HG03439 (cell line): ENCODE results near the gene ADA.

ENCODE experiments used
- ATAC-seq: cut with Tn5 transposase; IDR thresholded peaks from one replicate; pipeline ENCODE4 v1.9.1; 2021; ENCODE audit warnings: mild to moderate bottlenecking, moderate library complexity; ENCODE audit not compliant: unreplicated experiment

The ADA gene

DNA sequence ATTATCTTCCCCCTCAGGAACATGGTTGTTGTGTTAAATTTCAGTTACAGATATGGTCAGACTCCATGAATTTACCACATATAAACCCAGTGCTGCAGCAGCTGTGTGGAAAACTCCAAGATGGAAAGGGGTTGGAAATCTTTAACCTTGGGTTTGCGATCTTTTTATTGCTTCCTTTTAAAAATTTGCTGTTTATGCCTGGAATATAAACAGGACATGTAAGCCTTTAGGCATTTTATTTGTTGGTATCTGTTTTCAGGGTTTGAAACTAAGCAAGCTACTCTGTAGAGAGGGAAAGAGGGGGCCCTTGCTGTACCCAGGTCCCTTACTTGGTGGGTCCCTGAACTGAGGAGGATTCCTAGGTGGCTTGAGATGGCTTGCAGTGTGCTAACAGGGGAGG, 68.3 kb downstream of the ADA start:
- ATAC-seq = no peak

DNA sequence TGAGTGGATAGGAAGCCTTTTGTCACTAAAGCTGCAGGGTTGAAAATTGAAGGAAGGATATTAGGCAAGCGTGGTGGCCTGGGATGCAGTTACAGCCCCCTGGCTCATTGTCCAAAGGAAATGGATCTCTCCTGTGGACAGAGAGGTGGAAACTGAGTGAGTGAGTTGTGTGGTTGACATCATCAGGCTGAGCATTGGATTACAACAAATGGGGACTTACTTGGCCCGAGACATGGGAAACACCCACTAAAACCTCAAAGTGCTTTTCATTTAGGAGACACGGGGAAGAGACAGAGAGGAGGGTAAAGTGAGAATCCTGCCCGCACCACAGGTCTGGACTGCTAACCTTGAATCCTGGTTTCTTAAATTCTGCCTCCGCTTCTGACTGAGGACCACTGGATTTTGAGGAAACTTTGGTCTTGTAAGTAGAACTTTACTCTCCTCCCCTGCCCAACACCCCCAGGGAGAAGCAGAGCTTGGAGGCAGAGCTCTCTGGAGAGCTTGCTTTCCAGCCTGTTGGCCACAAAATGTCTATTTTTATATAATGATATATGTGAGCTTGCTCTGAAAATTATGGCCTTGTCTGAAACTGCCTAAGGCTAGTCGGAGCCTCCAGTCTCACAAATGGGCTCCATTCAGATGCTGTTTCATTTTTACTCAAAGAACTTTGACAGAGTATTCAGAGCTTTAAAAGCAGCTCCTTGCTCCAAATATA, 69.0 kb downstream of the ADA start, which contains the start of gene PKIG:
Gene PKIG (plus strand): TSS at position 269 of the 715 bp plus-strand sequence. CDS start 31,978 bp downstream, outside the sequence.
- ATAC-seq = no peak

DNA sequence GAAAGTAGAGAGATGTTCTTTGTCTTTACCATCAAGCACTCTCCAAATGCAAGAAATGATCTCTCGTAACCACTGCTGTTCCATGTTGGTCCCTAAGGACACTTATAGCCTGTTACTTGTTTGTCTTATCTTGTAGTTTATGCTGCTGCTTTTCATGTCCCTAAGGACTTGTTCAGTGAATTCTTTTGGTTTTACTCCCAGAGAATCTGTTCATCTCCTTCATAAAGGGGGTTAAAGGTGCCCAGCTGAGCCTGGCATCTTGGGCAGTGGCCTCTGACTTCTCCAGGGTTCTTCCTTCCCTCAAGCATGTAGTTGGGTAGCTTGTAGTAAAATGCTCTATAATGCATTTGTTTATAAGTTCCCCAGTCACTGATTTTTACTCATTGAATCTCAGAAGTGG, 70.0 kb downstream of the ADA start:
- no peak for ATAC-seq

DNA sequence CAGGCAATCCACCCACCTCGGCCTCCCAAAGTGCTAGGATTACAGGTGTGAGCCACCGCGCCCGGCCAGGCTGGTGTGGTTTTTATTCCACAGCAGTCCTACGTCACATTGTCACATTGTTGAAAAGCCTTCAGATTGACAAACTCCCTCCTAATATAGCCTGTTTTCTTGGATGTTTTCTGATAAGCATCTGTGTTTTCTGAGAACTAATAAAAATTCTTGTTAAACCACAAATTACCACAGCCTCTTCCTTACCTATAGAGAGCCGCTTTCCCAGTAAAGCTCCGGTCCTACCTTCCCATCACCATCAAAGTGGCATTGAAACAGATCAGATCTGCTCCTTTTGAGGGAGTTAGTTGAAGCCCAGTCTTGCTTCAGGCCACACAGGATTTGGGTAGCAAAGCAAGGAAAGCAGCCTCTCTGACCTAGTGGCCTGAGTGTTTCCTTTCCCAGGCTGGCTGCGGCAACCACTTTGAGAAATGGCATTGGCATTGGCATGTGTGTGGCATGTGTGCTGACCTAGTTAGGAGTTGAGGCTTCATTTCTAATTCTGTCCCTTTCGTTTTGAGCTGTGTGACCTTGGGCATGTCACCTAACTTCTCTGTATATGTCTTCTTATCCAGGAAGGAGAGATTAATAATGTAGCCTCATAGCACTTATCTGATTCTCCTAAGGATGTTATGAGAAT, 70.8 kb downstream of the ADA start:
- no peak for ATAC-seq

DNA sequence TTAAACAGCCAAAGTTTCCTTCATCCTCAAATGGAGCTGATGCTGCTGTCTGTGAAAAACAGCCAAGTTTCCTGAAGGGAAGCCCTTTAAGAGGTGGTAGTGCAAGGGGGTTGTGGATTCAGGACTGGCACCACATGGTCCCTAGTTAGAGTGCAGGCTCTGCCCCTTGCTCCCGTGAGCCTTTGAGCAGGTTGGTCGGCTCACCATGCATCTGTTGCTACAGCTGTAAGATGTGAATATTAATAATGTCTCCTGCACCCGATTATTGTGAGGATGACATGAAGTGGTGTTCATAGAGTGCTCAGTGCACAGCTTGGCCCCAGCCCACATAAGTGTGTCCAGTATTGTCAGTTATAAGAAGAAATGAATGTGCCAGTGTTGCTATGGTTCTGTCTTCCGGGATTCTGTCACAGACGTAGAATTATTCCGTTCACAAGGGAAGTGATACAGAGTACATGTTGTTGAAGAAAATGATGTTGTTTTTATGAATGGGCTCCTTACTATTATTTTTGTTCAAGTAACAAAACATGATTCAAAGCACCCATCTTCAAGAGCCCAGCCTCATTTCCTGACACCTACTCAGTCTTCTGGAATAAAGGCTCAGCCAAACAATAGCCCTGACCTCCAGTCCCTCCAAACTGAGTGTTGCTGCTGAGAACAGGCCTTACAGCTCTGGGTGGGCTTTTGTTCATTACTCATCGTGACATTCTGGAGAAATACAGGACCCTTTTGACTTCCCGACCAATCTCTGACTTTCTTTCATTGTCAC, 72.0 kb downstream of the ADA start:
- no peak for ATAC-seq

DNA sequence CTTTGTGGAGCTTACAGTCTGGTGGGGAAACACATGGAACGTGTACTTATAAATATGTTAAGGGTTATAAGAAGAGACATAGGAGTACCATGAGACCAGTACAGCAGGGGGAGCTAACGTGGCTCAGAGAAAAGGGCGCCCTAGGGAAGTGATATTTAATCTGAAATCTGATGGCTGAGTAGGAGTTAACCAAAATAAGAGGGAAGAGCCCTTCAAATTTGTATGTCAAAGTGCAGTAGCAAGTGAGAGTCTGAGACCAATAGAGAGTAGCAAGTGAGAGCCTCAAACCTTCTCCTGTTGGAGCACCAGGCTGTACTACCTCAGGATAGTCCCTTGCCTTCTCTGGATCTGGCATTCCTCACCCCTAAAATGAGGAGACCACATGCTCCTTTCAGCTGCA, 75.2 kb downstream of the ADA start:
- ATAC-seq = no peak

DNA sequence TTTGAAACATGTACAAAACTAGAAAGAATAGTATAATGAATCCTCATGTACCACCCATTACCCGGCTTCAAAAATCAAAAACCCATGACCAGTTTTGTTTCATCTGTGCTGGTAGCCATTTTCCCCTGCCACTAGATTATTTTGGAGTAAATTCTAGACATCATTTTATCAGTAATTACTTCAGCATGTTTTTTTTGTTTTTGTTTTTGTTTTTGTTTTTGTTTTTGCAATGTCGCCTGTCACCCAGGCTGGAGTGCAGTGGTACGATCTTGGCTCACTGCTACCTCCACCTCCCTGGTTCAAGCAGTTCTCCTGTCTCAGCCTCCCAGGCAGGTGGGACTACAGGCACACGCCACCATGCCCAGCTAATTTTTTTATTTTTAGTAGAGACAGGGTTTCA, 77.1 kb downstream of the ADA start:
- ATAC-seq = no peak

DNA sequence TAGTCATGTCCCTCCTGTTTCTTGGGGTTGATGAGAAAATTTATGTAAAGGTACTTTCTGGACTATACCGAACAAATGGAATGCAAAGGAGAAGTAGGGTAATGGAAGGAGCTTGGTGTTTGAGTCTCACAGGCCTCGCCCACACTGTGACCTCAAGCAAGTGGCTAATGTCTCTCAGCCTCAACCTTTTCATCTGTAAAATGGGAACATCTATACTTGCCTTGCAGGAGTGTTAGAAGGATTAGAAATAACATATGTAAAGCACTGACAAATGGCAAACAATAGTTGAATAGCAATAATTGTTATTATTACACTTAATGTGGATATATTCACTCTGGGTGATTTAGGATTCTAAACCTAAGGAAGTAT, 78.0 kb downstream of the ADA start:
- ATAC-seq = no peak

DNA sequence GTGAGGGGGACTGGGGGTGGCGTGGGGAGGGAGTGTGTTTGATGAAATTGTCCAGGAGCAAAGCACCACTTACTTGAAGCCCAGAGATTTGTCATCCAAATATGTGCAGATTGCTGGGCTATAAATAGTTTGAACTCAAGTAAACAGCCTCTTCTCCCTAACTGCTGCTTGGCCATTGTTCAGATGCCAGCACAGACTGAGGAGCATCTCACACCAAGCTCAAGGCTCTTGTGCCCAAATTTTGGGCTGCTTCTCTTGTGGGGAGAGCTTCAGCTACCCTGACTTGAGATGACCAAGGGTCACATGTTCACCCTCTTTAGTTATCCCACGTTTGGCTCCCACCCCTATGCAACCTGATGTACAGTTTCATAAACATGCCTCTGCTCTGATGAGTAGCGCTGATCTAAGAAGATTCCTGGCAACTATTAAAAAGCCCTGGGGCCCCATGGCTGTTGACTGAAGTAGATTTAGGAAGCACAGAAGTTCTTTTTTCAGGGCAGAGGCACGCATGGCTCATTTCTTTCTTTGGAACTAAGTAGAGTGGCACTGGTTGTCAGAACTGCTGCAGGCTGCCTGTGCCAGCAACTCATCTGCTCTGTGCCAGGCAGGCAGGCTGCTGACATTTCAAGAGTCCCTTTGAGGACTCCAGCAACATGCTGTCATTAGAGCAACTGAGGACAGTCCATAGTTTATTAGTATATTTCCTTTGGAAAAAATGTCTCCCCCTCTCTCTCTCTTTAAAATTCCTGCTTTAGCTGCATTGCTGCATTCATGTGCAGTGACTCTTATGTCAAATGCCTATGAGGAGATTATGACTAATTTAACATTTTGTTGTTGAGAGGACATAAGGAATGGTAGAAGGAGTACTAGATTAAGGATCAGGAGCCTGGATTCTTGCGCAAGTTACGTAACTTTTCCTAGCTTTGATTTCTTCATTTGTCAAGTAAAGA, 78.7 kb downstream of the ADA start:
- ATAC-seq = no peak

DNA sequence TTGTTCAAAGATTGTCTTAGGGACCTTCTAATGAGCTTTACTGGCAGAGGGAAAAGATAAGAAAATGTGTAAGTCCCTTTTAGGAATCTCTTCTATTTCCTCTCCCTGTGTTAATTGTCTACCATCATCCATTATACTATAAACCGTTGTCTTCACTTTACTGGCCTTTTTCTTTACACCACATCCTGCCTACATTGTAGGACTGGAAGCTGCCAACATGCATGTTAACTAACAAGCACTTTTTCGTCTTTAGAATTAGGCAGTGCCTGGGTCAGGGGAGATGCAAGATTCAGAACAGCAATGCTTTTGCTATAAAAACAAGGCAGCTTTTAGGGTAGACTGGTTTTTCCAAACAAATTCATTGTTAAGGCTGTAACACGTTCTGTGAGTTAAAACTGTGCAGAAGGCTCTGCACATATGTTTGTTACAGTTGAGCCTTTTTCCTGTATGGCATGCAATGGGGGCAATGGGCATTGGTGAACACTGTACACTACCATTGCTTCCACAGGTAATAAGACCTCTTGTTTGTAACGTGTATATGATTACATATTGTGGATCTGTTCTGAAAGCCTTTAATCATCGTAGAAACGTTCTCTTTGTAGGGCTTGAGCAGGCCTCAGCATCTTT, 80.0 kb downstream of the ADA start:
- no peak for ATAC-seq

DNA sequence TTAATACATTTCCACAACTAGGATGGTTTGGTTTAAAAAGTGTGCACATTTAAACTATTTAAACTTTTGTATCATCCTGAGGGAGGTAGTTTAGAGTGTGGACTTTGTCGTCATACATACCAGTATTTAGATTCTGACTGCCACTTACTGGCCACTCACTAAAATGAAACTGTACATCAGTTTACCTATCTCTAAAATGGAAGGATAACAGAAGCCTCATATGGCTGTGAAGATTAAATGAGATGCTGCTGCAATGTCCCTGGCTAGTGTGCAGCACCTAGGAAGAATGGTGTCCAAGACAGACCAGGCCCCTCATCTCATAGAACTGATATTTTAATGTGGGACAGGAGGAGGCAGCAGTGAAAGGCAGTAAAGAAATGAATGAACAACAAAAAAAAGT, 81.1 kb downstream of the ADA start:
- no peak for ATAC-seq
